Keratinocyte (primary cell): ENCODE results near the gene TXNDC2. TPM values are rescaled to one million over a fixed set of nuclear protein-coding genes. Genes with fewer than 3 reads are reported as not detected.
A peak's percentile ranks its signal among the peaks of the same experiment; 100 is the strongest.

ENCODE experiments used
- DNase-seq: peaks from one replicate; pipeline ENCODE4 v3.0.0-alpha.2; 2011; ENCODE audit warnings: low read depth, missing footprints, low spot score
- FAIRE-seq: peaks from 2 replicates; lab custom pipeline; 2011; peaks lifted over from hg19 to GRCh38; lab: Jason Lieb, UNC
- H2AFZ ChIP-seq: 2 replicates; pipeline ENCODE4 v1.6.0; 2012; ENCODE audit warnings: low read length, control low read depth, inconsistent platforms; ENCODE audit not compliant: control insufficient read depth
- H3K27ac ChIP-seq: 2 replicates; pipeline ENCODE4 v1.5.1; 2011; ENCODE audit warnings: low read length; ENCODE audit not compliant: control insufficient read depth, insufficient read depth
- H3K27me3 ChIP-seq: 3 replicates; pipeline ENCODE4 v1.6.0; 2011; ENCODE audit warnings: low read length; ENCODE audit not compliant: control insufficient read depth, insufficient read depth; ENCODE audit errors: extremely low read depth
- H3K36me3 ChIP-seq, 2 experiments: 2 replicates in 1 of 2; 3 replicates in 1 of 2; pipeline ENCODE4 v1.5.1; 2011; ENCODE audit warnings: low read length in 2 of 2, mild to moderate bottlenecking in 1 of 2; ENCODE audit not compliant: control insufficient read depth in 2 of 2, insufficient read depth in 2 of 2; ENCODE audit errors: extremely low read depth in 1 of 2
- H3K4me1 ChIP-seq: 3 replicates; pipeline ENCODE4 v1.5.1; 2011; ENCODE audit warnings: low read length; ENCODE audit not compliant: control insufficient read depth, insufficient read depth; ENCODE audit errors: extremely low read depth
- H3K4me2 ChIP-seq: 3 replicates; pipeline ENCODE4 v1.6.0; 2011; ENCODE audit warnings: low read depth, low read length; ENCODE audit not compliant: control insufficient read depth, insufficient read depth; ENCODE audit errors: extremely low read depth
- H3K4me3 ChIP-seq, 3 experiments: fragments of 200-600 bp in 1 of 3; sonication (generic) in 1 of 3; 2 replicates in 2 of 3; 3 replicates in 1 of 3; pipeline ENCODE4 v1.5.1; 2011 to 2016; ENCODE audit warnings: low read length in 3 of 3, mild to moderate bottlenecking in 3 of 3, control low read depth in 2 of 3, inconsistent platforms in 1 of 3, low read depth in 1 of 3, mixed read lengths in 1 of 3, mixed run types in 1 of 3, moderate library complexity in 1 of 3; ENCODE audit not compliant: control insufficient read depth in 2 of 3, insufficient read depth in 2 of 3; ENCODE audit errors: extremely low read depth in 1 of 3
- H3K79me2 ChIP-seq: 2 replicates; pipeline ENCODE4 v1.6.0; 2012; ENCODE audit warnings: low read length; ENCODE audit not compliant: control insufficient read depth, insufficient read depth
- H3K9ac ChIP-seq: 3 replicates; pipeline ENCODE4 v1.6.0; 2011; ENCODE audit warnings: low read length; ENCODE audit not compliant: control insufficient read depth, insufficient read depth; ENCODE audit errors: extremely low read depth
- H3K9me1 ChIP-seq: 3 replicates; pipeline ENCODE4 v1.6.0; 2011; ENCODE audit warnings: low read length; ENCODE audit not compliant: control insufficient read depth, insufficient read depth; ENCODE audit errors: extremely low read depth
- H3K9me3 ChIP-seq: 2 replicates; pipeline ENCODE4 v1.5.1; 2012; ENCODE audit warnings: low read depth, low read length; ENCODE audit not compliant: control insufficient read depth
- H4K20me1 ChIP-seq: 3 replicates; pipeline ENCODE4 v1.6.0; 2011; ENCODE audit warnings: low read length; ENCODE audit not compliant: control insufficient read depth, insufficient read depth; ENCODE audit errors: extremely low read depth
- CTCF ChIP-seq, 3 experiments: IDR thresholded peaks in 1 of 3; conservative IDR thresholded peaks in 1 of 3; optimal IDR thresholded peaks in 1 of 3; 2 replicates in 2 of 3; 3 replicates in 1 of 3; pipeline versions ENCODE3 to v1.5.1; 2011; ENCODE audit warnings: low read length in 3 of 3, mild to moderate bottlenecking in 3 of 3, moderate library complexity in 2 of 3, control low read depth in 1 of 3, inconsistent platforms in 1 of 3; ENCODE audit not compliant: insufficient read depth in 2 of 3; ENCODE audit errors: extremely low read depth in 1 of 3
- EZH2 ChIP-seq: IDR thresholded peaks from one replicate; pipeline ENCODE4 v1.6.1; 2012; ENCODE audit warnings: inconsistent platforms, mild to moderate bottlenecking, low read length, moderate library complexity
- dilution Hi-C: fragments of 300-500 bp; cut with MboI; formaldehyde crosslinking; loops from one replicate; pipeline ENCODE4 v1.7.0; 2020; ENCODE audit warnings: low sequenced_read_pairs; ENCODE audit not compliant: extremely low pct_ligation_motif_present
- polyA plus RNA-seq, 5 experiments: library from polyadenylated mRNA; depleted of rRNA in 3 of 5; stranded (reverse) in 3 of 5; stranded (forward) in 1 of 5; unstranded in 1 of 5; fragments of >200 nt; gene quantifications; 1 replicate in 1 of 5; 2 replicates in 3 of 5; 3 replicates in 1 of 5; pipeline versions ENCODE4 v1.2.1 to v1.2.3, GENCODE V29; 2011 to 2012; ENCODE audit warnings: missing spikeins in 2 of 5, low read depth in 1 of 5, low replicate concordance in 1 of 5

TXNDC2 gene
- polyA plus RNA-seq, 1 donor (not counting 4 experiments of a cell fraction or from before 2014, with no cell fraction given), result not detected

- Histone ChIP-seq H3K27me3 (no peaks in the 10 kb centered on the region), H4K20me1 (no peaks in the 10 kb centered on the region), H3K9ac (no peak overlapping the region), H3K4me2 (no peak overlapping the region), H3K9me3 (no peaks in the 10 kb centered on the region), H3K9me1 (no peaks in the 10 kb centered on the region), H3K4me1 (peaks cover 45% of the 10 kb centered on the region), H3K36me3 (no peaks in the 10 kb centered on the region), H2AFZ (no peak overlapping the region), H3K4me3 (no peak overlapping the region), H3K27ac (no peak overlapping the region), H3K79me2 (no peaks in the 10 kb centered on the region)
- no peak for DNase-seq
- dilution Hi-C loops, result no loop called here
- TF ChIP-seq CTCF (optimal IDR thresholded peaks at IDR 0.05 in 1 of 3, IDR thresholded peaks at IDR 0.05 in 1 of 3, conservative IDR thresholded peaks at IDR 0.05 in 1 of 3; ENCODE audit: extremely low read depth in 1 of 3, insufficient read depth in 2 of 3, low read length in 3 of 3) (no peak), EZH2 (no peak)
- FAIRE-seq, result no peak
Measured at GRCh38 chr18:9872823-9873222, 12.9 kb upstream of the TXNDC2 start.

- Histone ChIP-seq H3K36me3 (no peaks in the 10 kb centered on the region), H3K79me2 (no peaks in the 10 kb centered on the region), H3K27ac (peak overlapping the region; percentile 32), H3K27me3 (no peaks in the 10 kb centered on the region), H3K9ac (no peak overlapping the region), H3K4me2 (peak overlapping the region; percentile 36), H3K4me3 (no peak overlapping the region), H3K9me1 (no peaks in the 10 kb centered on the region), H2AFZ (no peak overlapping the region), H4K20me1 (no peaks in the 10 kb centered on the region), H3K9me3 (no peaks in the 10 kb centered on the region), H3K4me1 (peaks cover 32% of the 10 kb centered on the region)
- DNase-seq (no peak), FAIRE-seq (no peak)
- no peak for TF ChIP-seq EZH2
- dilution Hi-C loops, result no loop called here
Measured at GRCh38 chr18:9874728-9875127, 11.0 kb upstream of the TXNDC2 start.

- no peak for FAIRE-seq
- TF ChIP-seq EZH2 (no peak), CTCF (optimal IDR thresholded peaks at IDR 0.05 in 1 of 3, IDR thresholded peaks at IDR 0.05 in 1 of 3, conservative IDR thresholded peaks at IDR 0.05 in 1 of 3; ENCODE audit: extremely low read depth in 1 of 3, insufficient read depth in 2 of 3, low read length in 3 of 3) (no peak)
- Histone ChIP-seq H3K79me2 (no peaks in the 10 kb centered on the region), H3K9ac (peak overlapping the region; percentile 53), H3K9me1 (no peaks in the 10 kb centered on the region), H3K27ac (peak overlapping the region; percentile 77), H3K4me3 (no peak overlapping the region), H2AFZ (no peak overlapping the region), H3K27me3 (no peaks in the 10 kb centered on the region), H3K4me2 (peak overlapping the region; percentile 52), H4K20me1 (no peaks in the 10 kb centered on the region), H3K4me1 (peaks cover 22% of the 10 kb centered on the region), H3K36me3 (no peaks in the 10 kb centered on the region), H3K9me3 (no peaks in the 10 kb centered on the region)
- DNase-seq, result no peak
- dilution Hi-C loops, result no loop called here
Measured at GRCh38 chr18:9876212-9876866, 9.4 kb upstream of the TXNDC2 start.
